ENCODE results near the gene SPACDR.

The SPACDR gene

DNA sequence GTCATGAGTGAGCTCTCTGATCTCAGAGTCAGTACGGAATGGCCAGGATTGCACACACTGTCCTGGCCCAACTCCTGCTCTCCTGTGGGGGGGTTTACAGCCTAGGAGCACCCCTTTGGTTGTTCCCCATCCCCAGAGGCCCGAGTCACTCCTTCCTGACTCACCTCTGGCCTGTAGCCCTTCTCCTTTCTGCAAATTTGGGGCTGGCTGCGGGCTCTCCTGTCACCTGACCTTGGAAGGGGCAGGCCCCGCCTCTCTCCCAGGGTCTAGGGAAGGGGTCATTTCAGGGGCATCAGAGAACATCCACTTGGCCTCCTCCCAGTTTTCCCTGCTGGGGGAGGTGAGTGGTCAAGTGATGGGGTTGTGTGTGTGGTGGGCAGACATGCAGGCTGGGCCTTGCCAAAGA, 21.4 kb upstream of the SPACDR start:
- no peak for DNase-seq (ENCODE audit: low spot score)

DNA sequence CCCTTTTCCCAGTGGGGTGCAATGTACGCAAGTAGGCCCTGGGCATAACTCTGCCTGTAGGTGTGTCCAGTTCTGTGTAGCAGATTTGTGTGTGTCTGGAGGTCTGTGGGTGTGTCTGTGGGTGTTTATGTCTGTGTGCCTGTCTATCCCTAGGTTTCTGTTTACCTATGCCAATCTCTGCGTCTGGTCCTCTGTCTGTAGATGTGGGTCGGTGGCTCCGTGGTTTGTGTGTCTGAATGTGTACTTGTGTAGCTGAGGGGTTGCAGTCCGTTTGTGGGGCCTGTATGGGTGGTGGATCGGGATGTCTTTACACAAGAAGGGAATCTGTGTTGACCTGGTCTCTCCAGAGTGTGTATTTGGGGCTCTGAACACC, 20.6 kb upstream of the SPACDR start:
- no peak for DNase-seq (ENCODE audit: low spot score)

DNA sequence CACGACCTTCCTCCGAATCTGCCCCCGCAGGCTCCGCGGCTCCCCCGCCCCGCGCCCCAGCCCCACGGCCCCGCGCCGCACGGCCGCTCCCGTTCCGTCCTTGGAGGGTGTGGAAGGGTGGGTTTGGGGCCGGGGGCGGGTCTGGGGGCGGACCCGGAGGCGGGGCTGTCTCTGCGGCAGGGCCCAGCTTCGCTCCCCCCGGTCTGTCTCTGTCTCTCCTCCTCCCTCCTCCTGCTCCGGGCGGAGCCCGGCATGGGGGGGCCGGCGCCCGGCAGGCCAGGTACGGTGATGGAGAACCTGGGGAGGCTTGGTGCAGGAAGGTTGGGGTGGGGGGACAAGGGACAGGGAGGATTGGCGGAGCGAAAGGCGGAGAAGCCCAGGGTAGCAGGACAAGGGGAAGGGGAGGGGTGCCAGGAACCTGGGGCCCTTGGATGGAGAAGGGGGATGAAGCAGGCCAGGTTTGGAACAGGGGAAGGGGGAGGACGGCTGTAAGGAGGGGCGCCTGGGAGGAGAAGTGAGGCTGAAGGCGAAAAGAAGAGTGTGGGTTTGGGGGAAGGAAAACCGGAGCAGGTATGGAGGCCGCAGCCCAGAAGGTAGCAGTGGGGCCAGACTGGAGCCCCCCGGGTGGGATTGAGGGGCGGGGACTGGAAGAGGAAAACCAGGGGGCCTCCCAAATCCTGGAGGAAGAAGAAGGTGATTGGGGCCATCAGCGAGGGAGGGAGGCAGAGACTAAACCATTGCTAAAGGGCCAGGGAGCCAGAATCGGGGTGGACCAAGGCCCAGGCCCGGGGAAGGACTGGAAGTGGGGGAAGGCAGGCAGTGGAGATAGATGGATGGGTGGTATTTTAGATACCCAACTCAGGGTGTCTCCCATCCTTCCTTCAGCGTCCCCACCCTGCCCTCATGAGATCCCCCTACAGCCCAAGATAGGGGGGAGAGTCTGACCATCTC, 19.9 kb upstream of the SPACDR start, which contains the start of gene NYAP1:
Gene NYAP1, plus strand, starts transcription at position 206 of the 951 bp plus-strand sequence. CDS start 1,385 bp downstream, outside the sequence.
- DNase-seq (ENCODE audit: low spot score): no peak

DNA sequence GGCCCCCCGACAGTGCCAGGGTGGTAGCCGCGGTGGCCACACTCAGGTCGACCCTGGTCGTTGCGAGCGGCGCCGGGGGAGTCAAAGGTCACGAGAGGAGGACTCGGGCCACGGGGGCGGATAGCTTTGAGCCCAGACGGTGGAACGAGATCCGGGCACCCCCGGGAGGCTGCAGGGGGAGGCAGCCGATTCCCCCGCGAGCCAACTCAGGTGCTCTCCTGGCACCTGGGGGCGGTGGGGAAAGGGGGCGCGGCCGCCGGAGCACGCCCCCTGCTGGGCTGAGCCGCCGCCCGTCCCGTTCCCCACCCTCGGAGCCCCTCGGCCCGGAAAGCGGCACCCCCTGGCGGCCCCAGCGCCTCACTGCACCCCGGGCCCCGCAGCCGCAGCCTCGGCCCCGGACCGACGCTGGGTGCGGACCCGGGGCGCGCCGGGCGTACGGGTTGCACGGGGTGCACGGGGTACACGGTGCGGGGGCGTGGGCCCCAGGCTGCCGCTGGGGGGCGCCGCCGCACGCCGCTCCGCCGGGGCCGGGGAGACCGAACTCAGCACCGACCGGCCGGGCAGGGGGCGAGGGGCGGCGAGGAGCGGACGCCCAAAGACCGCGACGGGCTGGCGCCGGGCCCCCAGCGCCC, 19.1 kb upstream of the SPACDR start:
- no peak for DNase-seq (ENCODE audit: low spot score)

DNA sequence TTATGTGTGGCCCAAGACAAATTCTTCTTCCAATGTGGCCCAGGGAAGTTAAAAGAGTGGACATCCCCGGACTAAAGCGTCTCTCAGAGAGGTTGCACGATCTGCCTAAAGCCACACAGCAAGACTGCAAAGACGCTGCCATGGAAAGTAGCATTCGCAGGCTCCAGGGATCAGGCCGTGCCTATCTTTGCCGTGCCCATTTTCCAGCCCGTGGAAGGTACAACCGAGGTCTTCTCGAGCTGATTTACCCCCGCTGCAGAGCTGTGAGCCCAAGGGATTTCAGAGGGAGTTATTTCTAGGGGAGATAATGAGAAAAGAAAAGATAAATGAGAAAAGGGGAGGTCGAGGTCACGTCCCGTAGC, 18.6 kb upstream of the SPACDR start:
- DNase-seq (ENCODE audit: low spot score): no peak

DNA sequence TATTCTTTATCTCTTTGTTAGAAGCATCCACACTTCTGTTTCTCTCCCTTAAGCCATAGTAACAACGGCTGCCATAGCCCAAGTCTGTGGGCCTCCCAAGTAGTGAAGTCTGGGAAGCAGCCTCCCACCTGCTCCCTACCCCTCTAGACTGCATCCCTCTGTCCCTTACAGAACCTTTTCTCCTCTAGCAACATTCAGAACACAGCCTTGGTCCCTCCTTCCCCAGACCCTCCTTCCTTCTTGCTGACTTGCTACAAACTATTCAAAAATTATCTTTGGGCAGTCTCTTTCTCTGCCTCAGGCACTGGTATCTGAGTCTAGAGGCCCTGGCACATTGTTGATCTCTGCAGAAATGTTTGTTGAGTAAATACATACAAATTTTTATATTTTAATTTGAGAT, 17.4 kb upstream of the SPACDR start:
- DNase-seq (ENCODE audit: low spot score): no peak

DNA sequence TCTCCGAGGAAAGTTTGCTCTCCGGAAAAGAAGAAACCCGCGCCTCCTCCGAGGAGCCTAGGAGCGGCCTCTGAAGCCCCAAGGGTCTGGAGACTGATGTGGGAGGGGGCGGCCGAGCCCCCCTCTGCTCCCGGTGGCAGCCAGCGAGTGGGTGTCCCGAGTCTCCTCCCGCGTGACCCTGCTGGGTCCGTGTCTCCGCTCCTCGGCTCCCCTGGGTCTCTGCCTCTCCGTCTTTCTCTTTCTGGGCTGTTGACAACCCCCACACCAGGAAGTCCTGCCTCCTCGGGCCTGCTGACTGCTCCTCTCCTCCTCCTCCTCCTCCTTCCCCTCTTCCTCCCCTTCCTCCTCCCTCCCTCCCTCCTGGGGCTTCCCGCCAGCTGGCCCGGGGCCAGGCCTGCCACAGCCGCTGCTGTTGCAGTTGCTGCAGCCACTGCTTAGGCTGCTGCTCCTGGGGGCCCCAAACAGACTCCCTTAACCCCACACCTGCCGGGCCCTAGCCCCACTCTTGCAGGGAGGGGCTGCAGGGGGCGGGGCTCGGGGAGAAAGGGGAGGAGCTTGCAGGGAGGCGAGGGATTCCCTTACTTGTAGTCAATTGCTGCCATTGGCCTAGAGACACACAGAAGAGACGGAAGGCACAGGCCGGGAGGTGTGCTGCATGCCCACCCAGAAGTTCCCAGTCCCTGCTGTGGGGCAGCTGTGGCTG, 15.0 kb upstream of the SPACDR start, which contains the start of gene TSC22D4:
Gene TSC22D4, minus strand, starts transcription at position 257 of the 703 bp plus-strand sequence. CDS start 1,176 bp downstream, outside the sequence.
- DNase-seq (ENCODE audit: low spot score): peak; percentile 51

DNA sequence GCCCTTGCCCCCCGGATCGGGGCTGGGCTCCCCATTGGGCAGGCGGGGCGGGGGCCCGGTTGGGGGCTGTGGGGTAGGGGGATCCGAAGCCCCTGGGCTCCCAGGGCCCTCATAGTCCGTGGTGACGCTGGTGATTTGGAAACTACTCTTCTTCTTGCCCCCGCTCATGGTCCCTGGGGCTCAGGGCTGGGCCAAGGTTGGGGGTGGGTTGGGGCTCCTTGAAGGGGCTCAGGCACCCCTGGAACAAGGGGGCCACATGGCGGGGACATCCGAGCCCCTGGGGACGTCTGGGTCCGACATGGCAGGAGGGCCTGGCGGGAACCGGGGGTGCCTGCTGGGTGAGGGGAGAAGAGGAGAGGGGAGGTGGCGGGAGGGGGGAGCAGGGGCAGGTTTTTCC, 13.8 kb upstream of the SPACDR start:
- no peak for DNase-seq (ENCODE audit: low spot score)

DNA sequence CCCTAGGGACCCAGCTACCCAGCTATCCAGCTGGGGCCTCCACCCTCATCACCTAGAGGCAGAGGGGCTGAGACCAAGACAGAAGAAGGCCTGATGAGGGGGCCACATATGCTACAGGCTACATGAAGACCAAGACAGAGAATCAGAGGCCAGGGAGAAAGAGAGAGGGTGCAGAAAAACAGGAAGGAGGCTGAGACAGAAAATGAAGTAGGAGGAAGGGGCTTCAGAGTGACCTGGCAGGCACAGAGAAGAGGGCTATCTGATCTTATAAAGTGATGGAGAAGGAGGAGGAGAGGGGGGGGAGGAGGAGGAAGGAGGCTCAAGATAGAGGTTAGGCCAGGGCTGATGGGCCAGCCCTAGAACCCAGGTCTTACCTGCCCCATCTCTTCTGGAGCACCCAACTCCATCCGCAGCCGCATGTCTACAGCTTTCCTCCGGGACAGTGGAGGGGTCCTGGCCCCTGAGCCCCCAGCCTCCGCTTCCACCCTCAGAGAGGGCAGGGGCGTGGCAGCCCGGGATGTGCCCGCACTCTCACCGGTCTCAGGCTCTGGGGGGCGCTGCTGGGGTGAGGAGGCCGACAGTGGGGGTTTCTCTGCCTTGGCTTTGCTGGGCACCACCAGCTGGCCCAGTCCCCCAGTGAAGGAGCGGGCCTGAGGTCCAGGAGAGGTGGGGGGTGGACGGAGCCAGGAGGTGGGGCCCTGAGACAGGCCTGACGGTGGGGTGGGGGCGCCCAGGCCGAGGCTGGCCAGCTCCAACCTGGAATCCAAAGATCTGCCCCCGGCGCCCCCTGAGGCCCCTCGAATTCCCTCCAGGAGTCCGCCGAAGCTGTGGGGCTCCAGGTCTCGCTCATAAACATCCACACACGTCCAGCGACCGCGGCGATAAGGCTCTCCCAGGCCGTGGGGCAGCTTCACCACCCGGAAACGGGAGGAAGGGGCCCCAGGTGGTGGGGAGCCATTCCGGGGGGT, 13.1 kb upstream of the SPACDR start:
- DNase-seq (ENCODE audit: low spot score): no peak

DNA sequence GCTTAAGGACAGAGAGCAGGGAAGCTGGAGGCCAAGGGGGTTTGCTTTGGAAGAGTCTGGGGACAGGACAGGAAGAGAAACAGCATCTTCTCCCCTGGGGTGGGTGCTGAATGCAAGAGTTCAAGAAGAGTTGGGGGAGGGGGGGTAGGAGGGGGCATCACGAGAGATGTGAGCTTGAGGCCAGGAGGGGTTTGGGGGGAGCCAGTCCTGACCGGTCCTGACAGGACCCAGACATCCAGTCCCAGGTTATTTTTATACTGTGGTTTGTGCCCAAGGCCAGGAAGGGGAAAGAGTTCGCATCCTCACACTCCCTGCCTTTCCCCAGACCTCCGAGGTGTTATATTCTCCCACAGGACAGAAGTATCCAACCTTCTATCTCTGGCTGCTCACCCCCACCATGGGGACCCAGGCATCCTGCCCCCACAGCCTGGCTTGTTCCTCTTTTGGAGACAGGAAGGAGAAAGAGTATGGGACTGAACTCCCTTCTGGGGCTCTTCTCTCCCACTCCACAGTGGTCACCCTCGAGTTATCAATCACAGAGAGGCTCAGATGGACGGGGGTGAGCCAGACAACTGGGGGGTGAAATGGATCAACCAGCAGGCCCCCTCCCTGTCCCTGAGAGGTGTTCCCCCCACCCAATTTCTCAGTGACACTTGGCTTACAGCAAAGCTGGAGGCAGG, 12.2 kb upstream of the SPACDR start:
- no peak for DNase-seq (ENCODE audit: low spot score)

DNA sequence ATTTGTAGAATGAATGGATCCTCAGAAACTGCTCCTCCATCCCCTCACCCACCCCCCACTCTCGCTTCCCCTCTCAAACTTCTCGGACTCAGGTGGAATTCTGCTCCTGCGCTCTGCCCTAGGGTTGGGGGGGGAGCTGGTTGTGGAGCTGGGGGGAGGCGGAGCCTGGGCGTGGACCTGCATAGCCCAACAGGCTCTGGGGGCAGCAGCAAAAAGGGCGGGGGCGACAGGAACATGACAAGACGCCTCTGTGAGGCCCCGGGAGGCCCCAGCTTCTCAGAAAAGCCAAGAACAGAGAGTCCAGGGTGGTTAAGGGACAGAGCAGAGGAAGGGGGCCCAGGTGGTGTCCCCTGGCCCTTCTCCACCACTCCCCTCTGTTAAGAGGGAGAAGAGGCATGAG, 11.5 kb upstream of the SPACDR start:
- DNase-seq (ENCODE audit: low spot score): no peak

DNA sequence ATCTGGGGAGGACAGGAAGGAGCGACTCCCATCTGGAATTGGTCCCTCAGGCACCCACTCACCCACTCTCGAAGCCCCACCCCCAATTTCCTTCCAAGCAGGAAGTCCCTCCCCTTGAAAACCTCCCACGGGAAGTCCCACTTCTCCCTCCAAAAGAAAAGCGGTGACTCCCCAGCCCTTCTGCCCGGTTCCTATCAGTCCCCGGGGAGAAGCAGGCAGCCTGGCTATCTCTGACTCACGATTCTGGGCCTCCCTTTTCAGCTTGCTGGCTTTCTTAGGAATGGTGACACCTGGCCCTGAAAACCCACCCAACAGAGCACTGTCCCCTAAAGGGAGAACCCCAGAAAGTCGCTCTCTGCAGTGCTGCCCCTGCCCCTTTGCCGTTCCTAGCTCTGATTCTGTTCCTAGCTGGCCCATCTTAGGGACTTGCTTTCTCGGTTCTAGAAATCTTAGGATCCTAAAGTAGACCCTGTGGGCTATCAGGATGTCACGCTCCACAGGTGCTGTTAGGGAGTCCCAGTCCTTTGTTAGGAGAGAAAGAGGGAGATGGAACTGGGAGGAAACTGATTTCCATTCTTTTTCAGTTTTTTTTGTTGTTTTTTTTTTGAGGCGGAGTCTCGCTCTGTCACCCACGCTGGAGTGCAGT, 8.9 kb upstream of the SPACDR start:
- DNase-seq (ENCODE audit: low spot score): peak; percentile 47

DNA sequence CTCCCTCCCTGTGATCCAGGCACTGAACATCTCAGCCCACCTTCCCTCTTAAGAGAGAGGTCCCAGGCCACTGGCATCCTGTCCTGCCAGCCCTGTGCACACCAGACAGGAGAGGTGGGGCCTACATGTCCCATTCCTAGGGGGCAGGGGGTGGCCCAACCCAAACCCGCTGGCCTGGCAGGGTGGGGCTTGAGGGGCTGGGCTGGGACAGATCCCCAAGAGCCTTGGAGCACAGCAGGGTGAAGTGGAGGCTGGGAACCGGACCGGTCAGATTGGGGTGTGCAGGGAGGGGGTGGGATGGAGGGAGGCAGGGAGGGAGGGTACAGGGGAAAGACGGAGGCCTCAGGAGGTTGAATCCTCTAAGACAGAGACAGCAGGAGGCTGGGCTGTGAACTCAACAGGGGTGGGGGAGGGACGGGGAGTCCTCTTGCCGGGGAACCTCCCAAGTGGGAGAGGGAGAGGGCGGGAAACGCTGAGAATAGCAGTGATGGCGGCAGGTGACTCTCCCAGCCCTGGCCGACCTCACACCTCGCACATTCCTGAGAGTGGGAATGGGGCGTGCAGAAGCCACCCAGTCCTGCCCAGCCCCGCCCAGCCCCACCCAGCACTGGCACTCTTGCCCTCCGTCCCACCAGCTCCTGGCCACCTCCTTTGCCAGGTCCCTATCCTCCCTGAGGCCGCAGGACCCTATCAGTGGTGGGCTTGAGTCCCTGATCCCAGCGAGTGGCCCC, 8.2 kb upstream of the SPACDR start:
- DNase-seq (ENCODE audit: low spot score): no peak

DNA sequence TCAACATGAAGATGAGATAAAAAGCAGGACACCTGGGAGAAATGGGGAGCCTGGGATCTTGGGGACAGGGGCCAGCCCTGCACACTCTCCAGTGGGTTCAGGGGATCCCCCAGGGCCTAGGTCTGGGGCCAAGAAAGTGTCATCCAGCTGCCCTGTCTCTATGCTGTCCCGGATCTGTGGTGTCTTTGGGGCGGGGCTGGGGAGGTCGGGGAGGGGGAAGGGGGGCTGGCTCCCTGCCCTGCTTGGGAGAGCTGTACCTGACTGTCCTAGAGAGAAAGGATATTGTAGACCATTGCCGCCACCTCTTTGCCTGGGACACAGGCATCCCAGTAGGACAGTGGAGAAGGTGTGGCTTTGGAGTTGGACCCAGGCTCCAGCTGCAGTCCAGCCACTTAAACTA, 7.0 kb upstream of the SPACDR start:
- no peak for DNase-seq (ENCODE audit: low spot score)

DNA sequence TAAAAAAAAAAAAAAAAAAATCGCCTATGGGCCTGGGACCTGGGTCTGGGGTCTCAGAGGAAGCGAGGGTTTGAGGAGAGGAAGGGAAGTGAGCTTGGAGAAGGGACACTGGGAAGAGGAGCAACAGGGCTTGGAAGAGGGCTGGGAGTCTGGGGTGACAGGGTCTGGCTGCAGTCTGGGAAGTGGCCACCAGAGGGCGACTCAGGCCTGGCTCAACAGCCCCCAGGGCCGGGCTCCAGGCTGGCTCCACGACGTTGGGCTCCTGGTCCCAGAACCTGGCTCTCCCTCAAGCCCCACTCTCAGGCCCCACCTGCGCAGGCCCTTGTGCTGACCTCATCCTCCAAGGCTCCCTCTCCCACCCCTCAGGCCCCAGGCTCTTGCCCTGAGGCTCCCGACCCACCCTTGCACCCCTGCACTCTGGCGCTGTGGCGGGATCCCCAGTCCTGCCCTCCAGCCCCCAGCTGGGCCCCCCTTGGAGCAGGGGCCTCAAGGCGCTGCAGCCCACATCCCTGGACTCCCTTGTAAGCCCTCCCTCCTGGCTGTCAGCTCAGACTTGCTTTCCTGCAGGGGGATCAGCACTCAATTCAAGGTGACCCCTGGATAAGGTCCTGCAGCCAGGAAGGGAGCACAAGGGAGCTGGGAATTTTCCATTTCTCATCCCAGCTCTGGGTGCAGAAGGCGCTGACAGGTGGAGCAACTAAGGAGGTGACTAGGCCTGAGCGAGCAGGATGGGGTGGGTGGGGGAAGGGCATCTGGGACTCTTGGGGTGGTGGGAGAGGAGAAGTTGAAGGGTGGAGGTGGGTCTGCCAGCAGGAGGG, 5.4 kb upstream of the SPACDR start:
- DNase-seq (ENCODE audit: low spot score): peak; percentile 63

DNA sequence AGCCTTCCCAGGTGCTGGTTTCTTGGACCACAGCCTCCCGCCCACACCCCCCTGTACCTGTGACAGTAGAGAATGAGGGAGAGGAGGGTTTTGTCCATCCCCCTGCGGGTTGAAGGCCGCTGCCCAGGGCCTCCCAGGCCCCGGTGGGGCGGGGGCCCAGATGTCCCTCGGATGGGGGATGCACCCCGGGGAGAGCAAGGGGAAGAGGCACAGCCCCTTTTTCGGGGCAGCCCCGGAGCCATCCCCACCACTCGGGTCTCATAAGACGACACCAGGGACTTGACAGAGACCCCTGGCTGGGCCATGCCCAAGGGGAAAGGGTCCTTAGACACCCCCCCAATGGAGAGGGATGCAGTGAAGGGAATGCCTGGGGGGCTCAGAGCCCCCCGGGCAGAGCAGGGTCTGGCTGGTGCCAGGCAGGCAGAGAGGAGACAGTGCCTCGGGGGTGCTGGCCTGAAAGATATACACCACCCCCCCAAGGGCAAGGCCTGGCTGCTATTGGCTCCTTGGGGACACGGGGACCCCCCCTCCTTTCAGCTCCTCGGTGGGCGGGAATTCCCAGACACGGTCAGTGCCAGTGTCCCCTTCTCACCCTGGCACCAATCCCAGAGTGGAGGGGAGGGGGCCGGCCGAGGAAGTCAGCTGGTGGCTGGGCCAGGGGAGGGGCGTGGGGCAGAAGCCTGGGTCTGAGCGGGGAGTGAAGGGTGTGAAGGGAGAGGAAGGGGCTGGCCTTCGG, 3.7 kb upstream of the SPACDR start:
- DNase-seq (ENCODE audit: low spot score): no peak

DNA sequence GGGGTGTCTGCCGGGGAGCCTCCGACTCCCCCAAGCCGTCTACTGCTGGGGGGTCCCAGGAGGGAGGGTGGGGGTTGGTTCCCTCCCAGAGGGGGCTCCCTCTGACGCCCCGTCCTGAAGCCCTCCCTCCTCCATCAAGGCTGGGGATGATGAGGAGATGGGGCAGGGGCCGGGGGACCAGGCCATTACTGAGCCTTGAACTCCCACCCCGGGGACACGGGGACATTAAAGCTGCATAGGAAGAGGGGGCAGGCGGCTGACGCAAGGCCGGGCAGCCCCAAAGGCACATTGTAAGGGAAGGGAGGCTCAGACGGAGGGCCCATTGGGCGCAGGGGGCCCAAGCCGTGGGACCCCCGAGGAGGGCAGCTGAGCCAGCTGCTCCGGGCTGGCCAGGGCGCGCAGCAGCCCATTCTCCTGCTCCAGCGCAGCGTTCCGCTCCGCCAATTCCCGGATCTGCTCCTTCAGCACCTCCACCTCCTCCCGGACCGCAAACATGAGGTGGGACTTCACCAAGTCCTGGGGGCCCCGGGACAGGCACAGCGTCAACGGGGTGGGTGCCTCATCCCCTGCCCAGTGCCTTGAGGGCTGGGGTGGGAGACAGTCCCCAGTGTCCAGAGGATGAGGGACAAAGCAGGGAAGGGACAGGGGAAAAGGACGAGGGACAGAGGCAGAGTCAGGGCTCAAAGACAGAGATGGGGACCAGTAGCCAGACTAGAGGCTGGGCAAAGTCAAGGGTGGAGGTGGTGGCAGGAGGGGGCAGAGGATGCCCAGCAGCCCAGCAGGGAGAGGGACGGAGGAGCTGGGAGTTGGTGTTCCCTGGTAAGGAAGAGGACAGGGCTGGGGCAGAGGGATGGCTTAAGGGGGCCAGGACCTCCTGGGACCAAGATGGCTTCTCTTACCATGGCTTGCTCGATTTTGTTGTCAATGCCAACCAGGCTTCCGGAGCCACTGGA, 2.9 kb upstream of the SPACDR start:
- no peak for DNase-seq (ENCODE audit: low spot score)
